SK-N-SH (cell line): ENCODE results near the gene BOK. TPM values are rescaled to one million over a fixed set of nuclear protein-coding genes. Genes with fewer than 3 reads are reported as not detected.

Experiments
- CTCF ChIA-PET: fragments of 300-600, 350-600 bp; formaldehyde crosslinking; extraction: SDS; loops from one replicate; lab custom pipeline; 2021; lab: Yijun Ruan, JAX
- POLR2A ChIA-PET: fragments of 350-600 bp; sonication (Branson Sonifier 250); formaldehyde crosslinking; extraction: SDS; loops from one replicate; lab custom pipeline; 2020; ENCODE audit warnings: antibody characterized with exemption, inconsistent platforms; lab: Yijun Ruan, JAX
- DNase-seq: peaks from one replicate; pipeline ENCODE4 v3.0.0; 2012
- H2AFZ ChIP-seq: fragments of 200-600 bp; sonication (generic); 2 replicates; pipeline ENCODE4 v1.8.1; 2016; ENCODE audit warnings: antibody characterized with exemption, mild to moderate bottlenecking, low read depth
- H3F3A ChIP-seq: fragments of 200-600 bp; sonication (generic); replicated peaks from 2 replicates; pipeline ENCODE3; 2016; ENCODE audit warnings: antibody characterized with exemption, mild to moderate bottlenecking; ENCODE audit not compliant: insufficient read depth
- H3K27ac ChIP-seq, 2 experiments: fragments of 200-500 bp in 1 of 2; fragments of 200-600 bp in 1 of 2; sonication (Bioruptor generic) in 1 of 2; sonication (generic), shearing (Covaris generic) in 1 of 2; 2 replicates each; pipeline versions ENCODE4 v1.5.1 to v1.6.1; 2014 to 2016; ENCODE audit warnings: low read depth in 2 of 2, inconsistent platforms in 1 of 2, low read length in 1 of 2, mild to moderate bottlenecking in 1 of 2, mixed read lengths in 1 of 2
- H3K27me3 ChIP-seq: fragments of 200-600 bp; sonication (generic), shearing (Covaris generic); 2 replicates; pipeline ENCODE4 v1.6.1; 2016; ENCODE audit warnings: mixed run types; ENCODE audit not compliant: insufficient read depth
- H3K36me3 ChIP-seq, 2 experiments: fragments of 200-500 bp in 1 of 2; fragments of 200-600 bp in 1 of 2; sonication (Bioruptor generic) in 1 of 2; sonication (generic) in 1 of 2; replicated peaks in 1 of 2; 2 replicates each; pipeline versions ENCODE3 to v1.5.1; 2014 to 2016; ENCODE audit warnings: low read length in 1 of 2, mild to moderate bottlenecking in 1 of 2; ENCODE audit not compliant: insufficient read depth in 2 of 2, control insufficient read depth in 1 of 2
- H3K4me1 ChIP-seq, 2 experiments: fragments of 200-500 bp in 1 of 2; fragments of 200-600 bp in 1 of 2; sonication (Bioruptor generic) in 1 of 2; sonication (generic), shearing (Covaris generic) in 1 of 2; 2 replicates each; pipeline versions ENCODE4 v1.5.1 to v1.6.1; 2014 to 2016; ENCODE audit warnings: low read depth in 1 of 2, low read length in 1 of 2, mixed run types in 1 of 2; ENCODE audit not compliant: insufficient read depth in 2 of 2, control insufficient read depth in 1 of 2
- H3K4me2 ChIP-seq: fragments of 200-600 bp; sonication (generic), shearing (Covaris generic); 2 replicates; pipeline ENCODE4 v1.6.1; 2017; ENCODE audit warnings: mixed run types
- H3K4me3 ChIP-seq, 2 experiments: fragments of 200-500 bp in 1 of 2; fragments of 200-600 bp in 1 of 2; sonication (Bioruptor generic) in 1 of 2; sonication (generic), shearing (Covaris generic) in 1 of 2; 2 replicates each; pipeline versions ENCODE4 v1.5.1 to v1.8.1; 2014 to 2016; ENCODE audit warnings: low read depth in 2 of 2, inconsistent platforms in 1 of 2, low read length in 1 of 2, mild to moderate bottlenecking in 1 of 2, mixed read lengths in 1 of 2, moderate library complexity in 1 of 2
- H3K79me2 ChIP-seq: fragments of 200-600 bp; sonication (generic); 2 replicates; pipeline ENCODE4 v1.8.1; 2017; ENCODE audit warnings: mild to moderate bottlenecking; ENCODE audit not compliant: insufficient read depth
- H3K9ac ChIP-seq: fragments of 200-600 bp; sonication (generic); 2 replicates; pipeline ENCODE4 v1.6.1; 2017; ENCODE audit warnings: mixed run types
- H3K9me2 ChIP-seq: fragments of 200-600 bp; sonication (generic); 2 replicates; pipeline ENCODE4 v1.6.1; 2017; ENCODE audit warnings: mixed run types
- H3K9me3 ChIP-seq: fragments of 200-600 bp; sonication (generic); 2 replicates; pipeline ENCODE4 v1.6.1; 2017; ENCODE audit warnings: mixed run types, mild to moderate bottlenecking, moderate library complexity
- H4K20me1 ChIP-seq: fragments of 200-600 bp; sonication (generic); 2 replicates; pipeline ENCODE4 v1.6.1; 2017; ENCODE audit warnings: mild to moderate bottlenecking, mixed run types; ENCODE audit not compliant: insufficient read depth
- CHD2 ChIP-seq: fragments of 150-350 bp; IDR thresholded peaks from 2 replicates; pipeline ENCODE4 v1.6.1; 2018; ENCODE audit warnings: low read length; ENCODE audit not compliant: partially characterized antibody
- ELF1 ChIP-seq: IDR thresholded peaks from 2 replicates; pipeline ENCODE4 v1.4.0; 2012
- EP300 ChIP-seq, 2 experiments: IDR thresholded peaks; 2 replicates each; pipeline versions ENCODE4 v1.4.0 to v1.6.1; 2012; ENCODE audit warnings: borderline replicate concordance in 1 of 2, low read depth in 1 of 2, low read length in 1 of 2
- EZH2phosphoT487 ChIP-seq: fragments of 200-600 bp; sonication (generic); IDR thresholded peaks from 2 replicates; pipeline ENCODE4 v1.6.1; 2017; ENCODE audit warnings: low read depth, mixed run types, mild to moderate bottlenecking, antibody characterized with exemption, moderate library complexity, borderline replicate concordance
- FOSL2 ChIP-seq: IDR thresholded peaks from 2 replicates; pipeline ENCODE4 v1.4.0; 2012; ENCODE audit warnings: low read depth, mild to moderate bottlenecking, moderate library complexity, borderline replicate concordance
- FOXM1 ChIP-seq: IDR thresholded peaks from 2 replicates; pipeline ENCODE4 v1.4.0; 2012; ENCODE audit warnings: low read depth, mild to moderate bottlenecking
- GABPA ChIP-seq: IDR thresholded peaks from 2 replicates; pipeline ENCODE4 v1.4.0; 2012; ENCODE audit warnings: low read depth, mild to moderate bottlenecking
- JUND ChIP-seq: IDR thresholded peaks from 2 replicates; pipeline ENCODE4 v1.4.0; 2012
- NFIC ChIP-seq: IDR thresholded peaks from 2 replicates; pipeline ENCODE4 v1.4.0; 2012; ENCODE audit warnings: borderline replicate concordance
- POLR2AphosphoS5 ChIP-seq: IDR thresholded peaks from 2 replicates; pipeline ENCODE4 v1.6.1; 2012; ENCODE audit warnings: low read depth, low read length
- RCOR1 ChIP-seq: fragments of 150-350 bp; IDR thresholded peaks from 2 replicates; pipeline ENCODE4 v1.6.1; 2017; ENCODE audit warnings: antibody characterized with exemption, low read length
- REST ChIP-seq: IDR thresholded peaks from 2 replicates; pipeline ENCODE4 v1.6.1; 2012; ENCODE audit warnings: mild to moderate bottlenecking, low read depth, low read length, moderate library complexity
- RFX5 ChIP-seq: IDR thresholded peaks from 2 replicates; pipeline ENCODE4 v1.6.1; 2012; ENCODE audit warnings: mild to moderate bottlenecking, improper control_type of control experiment, low read length
- RXRA ChIP-seq: IDR thresholded peaks from 2 replicates; pipeline ENCODE4 v1.4.0; 2012; ENCODE audit warnings: low read depth, mild to moderate bottlenecking, borderline replicate concordance
- SMC3 ChIP-seq: IDR thresholded peaks from 2 replicates; pipeline ENCODE4 v1.6.1; 2012; ENCODE audit warnings: low read depth, low read length, improper control_type of control experiment
- TAF1 ChIP-seq: IDR thresholded peaks from 2 replicates; pipeline ENCODE4 v1.6.1; 2012; ENCODE audit warnings: low read depth, mild to moderate bottlenecking, low read length, moderate library complexity, borderline replicate concordance
- TCF12 ChIP-seq: IDR thresholded peaks from 2 replicates; pipeline ENCODE4 v1.4.0; 2012
- TEAD4 ChIP-seq: IDR thresholded peaks from 2 replicates; pipeline ENCODE4 v1.4.0; 2012; ENCODE audit warnings: mild to moderate bottlenecking, borderline replicate concordance; ENCODE audit not compliant: insufficient read depth
- USF1 ChIP-seq: IDR thresholded peaks from 2 replicates; pipeline ENCODE4 v1.4.0; 2012; ENCODE audit warnings: low read depth, borderline replicate concordance
- YY1 ChIP-seq: IDR thresholded peaks from 2 replicates; pipeline ENCODE4 v1.4.0; 2012; ENCODE audit warnings: low read depth, mild to moderate bottlenecking
- WGBS: methylation state at CpG from one replicate; pipeline ENCODE4 v1.1.6; 2017; ENCODE audit warnings: low lambda C conversion rate; 5-methylcytosine and 5-hydroxymethylcytosine counted together
- polyA plus RNA-seq, 3 experiments: library from polyadenylated mRNA; depleted of rRNA; stranded (reverse); fragments of >200 nt; gene quantifications; 2 replicates each; pipeline ENCODE4 v1.2.3, GENCODE V29; 2012
- TF ChIP-seq, protein P1 (sequence below): fragments of 200-600 bp; sonication (generic); IDR thresholded peaks from 2 replicates; pipeline ENCODE4 v1.6.1; 2017; ENCODE audit warnings: antibody characterized with exemption, mild to moderate bottlenecking, moderate library complexity
- TF ChIP-seq, protein P2 (sequence below): IDR thresholded peaks from 2 replicates; pipeline ENCODE4; 2012

BOK gene
- polyA plus RNA-seq, 1 of the 3 experiments (the other 2 are of a cell fraction): 1.7 TPM

DNA sequence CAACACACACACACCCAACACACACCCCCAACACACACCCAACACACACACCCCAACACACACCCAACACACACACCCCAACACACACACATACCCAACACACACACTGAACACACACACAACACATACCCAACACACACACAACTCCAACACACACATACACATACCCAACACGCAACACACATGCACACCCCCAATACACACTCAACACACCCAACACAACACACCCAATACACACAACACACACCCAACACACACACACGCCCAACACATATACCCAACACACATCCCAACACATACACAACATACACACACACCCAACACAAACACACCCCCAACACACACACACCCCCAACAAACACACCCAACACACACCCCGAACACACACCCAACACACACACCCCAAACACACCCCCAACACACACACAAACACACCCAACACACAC is 42.0 kb upstream of the BOK start (continued):
- TF ChIP-seq NFIC (no peak), FOSL2 (no peak), TCF12 (no peak), FOXM1 (no peak), CHD2 (no peak)

- Histone ChIP-seq H3K79me2 (no peaks in the 10 kb centered on the region), H3K4me3 (no peak overlapping the region), H3K9me2 (no peaks in the 10 kb centered on the region)
- WGBS: 53% methylated on average over 6 of the region's 6 CpGs
- no peak for TF ChIP-seq TAF1
- TF ChIP-seq RFX5: no peak
- TF ChIP-seq RCOR1: no peak
- no peak for TF ChIP-seq ELF1
- TF ChIP-seq TCF12: no peak
- no peak for TF ChIP-seq YY1
- TF ChIP-seq, protein P1, sequence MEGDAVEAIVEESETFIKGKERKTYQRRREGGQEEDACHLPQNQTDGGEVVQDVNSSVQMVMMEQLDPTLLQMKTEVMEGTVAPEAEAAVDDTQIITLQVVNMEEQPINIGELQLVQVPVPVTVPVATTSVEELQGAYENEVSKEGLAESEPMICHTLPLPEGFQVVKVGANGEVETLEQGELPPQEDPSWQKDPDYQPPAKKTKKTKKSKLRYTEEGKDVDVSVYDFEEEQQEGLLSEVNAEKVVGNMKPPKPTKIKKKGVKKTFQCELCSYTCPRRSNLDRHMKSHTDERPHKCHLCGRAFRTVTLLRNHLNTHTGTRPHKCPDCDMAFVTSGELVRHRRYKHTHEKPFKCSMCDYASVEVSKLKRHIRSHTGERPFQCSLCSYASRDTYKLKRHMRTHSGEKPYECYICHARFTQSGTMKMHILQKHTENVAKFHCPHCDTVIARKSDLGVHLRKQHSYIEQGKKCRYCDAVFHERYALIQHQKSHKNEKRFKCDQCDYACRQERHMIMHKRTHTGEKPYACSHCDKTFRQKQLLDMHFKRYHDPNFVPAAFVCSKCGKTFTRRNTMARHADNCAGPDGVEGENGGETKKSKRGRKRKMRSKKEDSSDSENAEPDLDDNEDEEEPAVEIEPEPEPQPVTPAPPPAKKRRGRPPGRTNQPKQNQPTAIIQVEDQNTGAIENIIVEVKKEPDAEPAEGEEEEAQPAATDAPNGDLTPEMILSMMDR: no peak
- TF ChIP-seq POLR2AphosphoS5: no peak
- no peak for TF ChIP-seq NFIC
- TF ChIP-seq, protein P2, sequence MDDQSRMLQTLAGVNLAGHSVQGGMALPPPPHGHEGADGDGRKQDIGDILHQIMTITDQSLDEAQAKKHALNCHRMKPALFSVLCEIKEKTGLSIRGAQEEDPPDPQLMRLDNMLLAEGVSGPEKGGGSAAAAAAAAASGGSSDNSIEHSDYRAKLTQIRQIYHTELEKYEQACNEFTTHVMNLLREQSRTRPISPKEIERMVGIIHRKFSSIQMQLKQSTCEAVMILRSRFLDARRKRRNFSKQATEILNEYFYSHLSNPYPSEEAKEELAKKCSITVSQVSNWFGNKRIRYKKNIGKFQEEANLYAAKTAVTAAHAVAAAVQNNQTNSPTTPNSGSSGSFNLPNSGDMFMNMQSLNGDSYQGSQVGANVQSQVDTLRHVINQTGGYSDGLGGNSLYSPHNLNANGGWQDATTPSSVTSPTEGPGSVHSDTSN: no peak
- no peak for TF ChIP-seq RXRA
- TF ChIP-seq USF1: no peak
- no peak for TF ChIP-seq EP300 (IDR thresholded peaks at IDR 0.05; ENCODE audit: borderline replicate concordance in 1 of 2, low read depth in 1 of 2, low read length in 1 of 2)
- no peak for TF ChIP-seq REST
- no peak for TF ChIP-seq TEAD4
- TF ChIP-seq SMC3: no peak
- no peak for TF ChIP-seq JUND
- no peak for TF ChIP-seq GABPA
- TF ChIP-seq EZH2phosphoT487: no peak
- TF ChIP-seq, all 33 proteins: peak for 0
- ChIA-PET POLR2A (no interaction called here), CTCF (no interaction called here)
- no peaks in the 10 kb centered on the region for H4K20me1 ChIP-seq
- H3K36me3 ChIP-seq: no peaks in the 10 kb centered on the region
- no peak overlapping the region for H2AFZ ChIP-seq
- H3K27me3 ChIP-seq: no peaks in the 10 kb centered on the region
- no peak for DNase-seq
- H3F3A ChIP-seq: peaks cover 10% of the 10 kb centered on the region
- no peak overlapping the region for H3K27ac ChIP-seq
- H3K4me2 ChIP-seq: no peak overlapping the region
- no peak overlapping the region for H3K9ac ChIP-seq
- H3K9me3 ChIP-seq: no peaks in the 10 kb centered on the region
- H3K4me1 ChIP-seq: no peaks in the 10 kb centered on the region
Observed at GRCh38 chr2:241517297-241517696, 41.2 kb upstream of the BOK start.
